OCI-LY7 (cell line): ENCODE data around the gene MTAP. TPM values are rescaled to one million over a fixed set of nuclear protein-coding genes. Genes with fewer than 3 reads are reported as not detected.
"Not testable (repeated sequence)": the region's sequence is repeated elsewhere in the genome, so short reads cannot be mapped to it uniquely, and the experiment has no call there.

Experiments used
- BruUV-seq: library from RNA; stranded (reverse); fragments of 400-500 nt; replicated peaks from 2 replicates; lab custom pipeline; 2021; lab: Mats Ljungman, UMichigan
- CTCF ChIA-PET: fragments of 300-600 bp; sonication (Branson Sonifier 250); formaldehyde crosslinking; loops from one replicate; lab custom pipeline; 2022; ENCODE audit warnings: antibody characterized with exemption; ENCODE audit not compliant: unreplicated experiment; lab: Charles Lee
- POLR2A ChIA-PET: fragments of 300-600 bp; sonication (Branson Sonifier 250); formaldehyde crosslinking; loops from one replicate; lab custom pipeline; 2022; ENCODE audit warnings: antibody characterized with exemption; lab: Charles Lee
- DNase-seq: peaks from one replicate; pipeline ENCODE4 v3.0.0-alpha.2; 2015; ENCODE audit warnings: low spot score
- H2AFZ ChIP-seq: fragments of 200-600 bp; sonication (generic), shearing (Covaris generic); 2 replicates; pipeline ENCODE4 v1.6.1; 2014; ENCODE audit warnings: mild to moderate bottlenecking, antibody characterized with exemption, low read length, moderate library complexity
- H3K27ac ChIP-seq: fragments of 200-600 bp; sonication (generic); 2 replicates; pipeline ENCODE4 v1.5.1; 2014; ENCODE audit warnings: mixed run types, low read depth, mild to moderate bottlenecking, moderate library complexity, low read length, inconsistent platforms; ENCODE audit not compliant: poor library complexity, severe bottlenecking
- H3K36me3 ChIP-seq: fragments of 200-600 bp; sonication (generic); 2 replicates; pipeline ENCODE4 v1.6.1; 2014; ENCODE audit warnings: mild to moderate bottlenecking, antibody characterized with exemption, low read length, moderate library complexity, mixed read lengths; ENCODE audit not compliant: insufficient read depth
- H3K4me1 ChIP-seq: fragments of 200-600 bp; sonication (generic); 2 replicates; pipeline ENCODE4 v1.5.1; 2014; ENCODE audit warnings: mild to moderate bottlenecking, low read length; ENCODE audit not compliant: insufficient read depth, poor library complexity, severe bottlenecking
- H3K4me2 ChIP-seq: fragments of 200-600 bp; sonication (generic); 2 replicates; pipeline ENCODE4 v1.6.1; 2014; ENCODE audit warnings: mild to moderate bottlenecking, low read length
- H3K4me3 ChIP-seq: fragments of 200-600 bp; sonication (generic); 2 replicates; pipeline ENCODE4 v1.5.1; 2014; ENCODE audit warnings: mild to moderate bottlenecking, low read depth, low read length; ENCODE audit not compliant: poor library complexity, severe bottlenecking
- H3K79me2 ChIP-seq: fragments of 200-600 bp; sonication (generic); 2 replicates; pipeline ENCODE4 v1.6.1; 2016; ENCODE audit warnings: low read depth, mild to moderate bottlenecking, low read length, moderate library complexity, mixed read lengths; ENCODE audit not compliant: insufficient read depth
- H3K9me2 ChIP-seq: fragments of 200-600 bp; sonication (generic); 2 replicates; pipeline ENCODE4 v1.6.1; 2016; ENCODE audit warnings: mild to moderate bottlenecking, low read length, mixed read lengths; ENCODE audit not compliant: insufficient read depth
- H3K9me3 ChIP-seq: fragments of 200-600 bp; sonication (generic); 2 replicates; pipeline ENCODE4 v1.6.1; 2014; ENCODE audit warnings: mild to moderate bottlenecking, mixed run types, low read length, mixed read lengths
- H4K20me1 ChIP-seq: fragments of 200-600 bp; sonication (generic); 2 replicates; pipeline ENCODE4 v1.6.1; 2014; ENCODE audit warnings: mild to moderate bottlenecking, antibody characterized with exemption, low read length, moderate library complexity, mixed read lengths; ENCODE audit not compliant: insufficient read depth
- CTCF ChIP-seq: fragments of 200-600 bp; sonication (generic); conservative IDR thresholded peaks from 2 replicates; pipeline ENCODE4 v1.5.1; 2014; ENCODE audit warnings: mild to moderate bottlenecking, antibody characterized with exemption, low read length, moderate library complexity, mixed read lengths
- EZH2phosphoT487 ChIP-seq: fragments of 200-600 bp; sonication (generic); IDR thresholded peaks from 2 replicates; pipeline ENCODE4 v1.6.1; 2018; ENCODE audit warnings: low read depth, borderline replicate concordance, mild to moderate bottlenecking, mixed run types, antibody characterized with exemption, low read length, moderate library complexity, mixed read lengths
- intact Hi-C: fragments of 100-400 bp; cut with micrococcal nuclease; formaldehyde crosslinking; loops from one replicate; pipeline ENCODE4 v1.10.0; 2022; ENCODE audit not compliant: unreplicated experiment
- total RNA-seq, 2 experiments: library from RNA; depleted of rRNA in 1 of 2; stranded (reverse); fragments of >200 nt in 1 of 2; shearing (Covaris generic) in 1 of 2; gene quantifications; 2 replicates each; pipeline ENCODE4 v1.2.3, GENCODE V29; 2014 to 2022

Gene MTAP
- total RNA-seq, 2 experiments from 2014 or later, result 41.6 to 101 TPM

- no peaks in the 10 kb centered on the region for H3K36me3 ChIP-seq
- POLR2A ChIA-PET, result interaction anchor here (0.6 kb wide), 1 partner anchor 94 kb away, joined by 3 read pairs; no protein-coding TSS in a partner anchor
- no peaks in the 10 kb centered on the region for H3K4me1 ChIP-seq
- intact Hi-C loops, result no loop called here
- H3K9me3 ChIP-seq, result no peaks in the 10 kb centered on the region
- no peak overlapping the region for H3K4me2 ChIP-seq
- no peaks in the 10 kb centered on the region for H4K20me1 ChIP-seq
- DNase-seq, result no peak
- no peak overlapping the region for H2AFZ ChIP-seq
- H3K9me2 ChIP-seq, result no peaks in the 10 kb centered on the region
- TF ChIP-seq CTCF (no peak), EZH2phosphoT487 (no peak)
- no peaks in the 10 kb centered on the region for H3K79me2 ChIP-seq
- H3K4me3 ChIP-seq, result no peak overlapping the region
- no TSS peak for BruUV-seq
- H3K27ac ChIP-seq, result no peak overlapping the region
- CTCF ChIA-PET, result no interaction called here
Observed at GRCh38 chr9:21943464-21943863, 141.0 kb downstream of the MTAP start.

DNA sequence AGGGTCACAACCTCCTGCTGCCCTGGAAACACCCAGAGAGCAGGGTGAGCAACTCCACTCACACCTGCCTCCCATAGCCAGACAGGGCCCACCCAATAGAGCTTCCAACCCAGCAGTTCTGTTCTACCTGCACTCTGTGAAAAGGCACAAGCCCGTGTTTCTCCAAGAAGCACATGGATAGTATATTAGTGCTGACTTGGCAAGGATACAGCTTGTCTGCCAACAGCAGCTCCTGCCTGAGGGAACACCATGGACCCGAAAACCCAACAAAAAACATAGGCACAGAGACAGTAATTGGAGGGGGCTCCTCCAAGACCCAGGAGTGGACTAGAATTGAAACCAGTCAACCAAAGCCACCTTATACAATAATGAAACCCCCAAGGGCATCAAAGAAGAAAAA lies 143.2 kb downstream of the MTAP start:
- Histone ChIP-seq H3K79me2 (no peaks in the 10 kb centered on the region), H3K9me2 (no peaks in the 10 kb centered on the region), H2AFZ (no peak overlapping the region), H3K36me3 (no peaks in the 10 kb centered on the region), H4K20me1 (no peaks in the 10 kb centered on the region), H3K9me3 (no peaks in the 10 kb centered on the region), H3K4me1 (no peaks in the 10 kb centered on the region), H3K4me2 (no peak overlapping the region), H3K27ac (no peak overlapping the region), H3K4me3 (no peak overlapping the region)
- ChIA-PET CTCF (no interaction called here), POLR2A (interaction anchor here (0.6 to 1.0 kb wide), 3 partner anchors 84 to 1805 kb away, joined by 3 read pairs; no protein-coding TSS in a partner anchor)
- no peak for TF ChIP-seq CTCF
- no peak for TF ChIP-seq EZH2phosphoT487
- intact Hi-C loops, result no loop called here
- no TSS peak for BruUV-seq
- DNase-seq, result no peak

DNA sequence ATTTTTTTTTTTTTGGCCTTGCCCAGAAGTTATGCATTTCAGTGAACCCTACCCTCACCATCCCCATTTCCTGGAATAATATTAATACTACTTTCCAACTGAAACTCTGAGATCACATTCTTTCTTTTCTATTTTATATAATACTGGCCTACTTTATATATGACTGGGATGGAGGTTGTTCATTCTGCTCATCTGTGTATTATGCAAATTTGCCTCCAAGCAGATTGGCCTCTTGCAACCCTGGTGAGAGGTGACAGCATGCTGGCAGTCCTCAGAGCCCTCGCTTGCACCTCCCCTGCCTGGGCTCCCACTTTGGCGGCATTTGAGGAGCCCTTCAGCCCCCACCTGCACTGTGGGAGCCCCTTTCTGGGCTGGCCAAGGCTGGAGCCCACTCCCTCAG lies 156.4 kb downstream of the MTAP start:
- Histone ChIP-seq H3K9me2 (no peaks in the 10 kb centered on the region), H3K9me3 (no peaks in the 10 kb centered on the region), H2AFZ (no peak overlapping the region), H3K36me3 (no peaks in the 10 kb centered on the region), H3K4me2 (no peak overlapping the region), H3K27ac (no peak overlapping the region), H3K79me2 (no peaks in the 10 kb centered on the region), H4K20me1 (no peaks in the 10 kb centered on the region), H3K4me3 (no peak overlapping the region), H3K4me1 (no peaks in the 10 kb centered on the region)
- ChIA-PET POLR2A (interaction anchor here (0.6 kb wide), 1 partner anchor 60 kb away, joined by 3 read pairs; no protein-coding TSS in a partner anchor), CTCF (no interaction called here)
- no TSS peak for BruUV-seq
- intact Hi-C loops, result no loop called here
- DNase-seq, result no peak
- no peak for TF ChIP-seq EZH2phosphoT487
- no peak for TF ChIP-seq CTCF

DNA sequence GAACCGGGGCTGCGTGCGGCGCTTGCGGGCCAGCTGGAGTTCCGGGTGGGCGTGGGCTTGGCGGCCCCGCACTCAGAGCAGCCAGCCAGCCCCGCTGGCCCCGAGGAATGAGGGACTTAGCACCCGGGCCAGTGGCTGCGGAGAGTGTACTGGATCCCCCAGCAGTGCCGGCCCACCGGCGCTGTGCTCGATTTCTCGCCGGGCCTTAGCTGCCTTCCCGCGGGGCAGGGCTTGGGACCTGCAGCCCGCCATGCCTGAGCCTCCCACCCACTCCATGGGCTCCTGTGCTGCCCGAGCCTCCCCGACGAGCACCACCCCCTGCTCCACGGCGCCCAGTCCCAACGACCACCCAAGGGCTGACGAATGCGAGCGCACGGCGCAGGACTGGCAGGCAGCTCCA lies 156.8 kb downstream of the MTAP start:
- H3K36me3 ChIP-seq, H2AFZ ChIP-seq, H3K79me2 ChIP-seq, H4K20me1 ChIP-seq, CTCF ChIA-PET, BruUV-seq, DNase-seq, H3K9me2 ChIP-seq, H3K4me1 ChIP-seq, intact Hi-C loops, H3K4me2 ChIP-seq, POLR2A ChIA-PET, H3K27ac ChIP-seq, H3K4me3 ChIP-seq, H3K9me3 ChIP-seq: not testable (repeated sequence)
